HEK293 (cell line): ENCODE data around the gene RB1.
A peak's percentile ranks its signal among the peaks of the same experiment; 100 is the strongest.

Experiments used
- ATF2 ChIP-seq: fragments of 450-650 bp; formaldehyde crosslinking; IDR thresholded peaks from 2 replicates; pipeline ENCODE4 v1.5.1; 2016; ENCODE audit warnings: missing biosample characterization, missing genetic modification characterization, low read depth
- GLI2 ChIP-seq: fragments of 450-650 bp; formaldehyde crosslinking; IDR thresholded peaks from 2 replicates; pipeline ENCODE4; 2017; ENCODE audit warnings: missing biosample characterization, missing genetic modification characterization, low read depth, borderline replicate concordance
- GLIS2 ChIP-seq: fragments of 450-650 bp; formaldehyde crosslinking; IDR thresholded peaks from 2 replicates; pipeline ENCODE4 v1.5.1; 2016; ENCODE audit warnings: missing biosample characterization, missing genetic modification characterization
- KLF17 ChIP-seq: fragments of 450-650 bp; formaldehyde crosslinking; IDR thresholded peaks from 2 replicates; pipeline ENCODE4 v1.5.1; 2016; ENCODE audit warnings: missing biosample characterization, missing genetic modification characterization
- KLF9 ChIP-seq: fragments of 450-650 bp; formaldehyde crosslinking; IDR thresholded peaks from 2 replicates; pipeline ENCODE4 v1.5.1; 2016; ENCODE audit warnings: missing biosample characterization, missing genetic modification characterization, low read depth
- MEIS1 ChIP-seq: sonication (generic); formaldehyde crosslinking; IDR thresholded peaks from 2 replicates; pipeline ENCODE4 v1.8.1; 2022; ENCODE audit warnings: missing genetic modification reagents, mild to moderate bottlenecking, borderline replicate concordance
- PRDM6 ChIP-seq: fragments of 450-650 bp; formaldehyde crosslinking; IDR thresholded peaks from 2 replicates; pipeline ENCODE4 v1.5.1; 2017; ENCODE audit warnings: missing biosample characterization, missing genetic modification characterization
- SCRT1 ChIP-seq: fragments of 450-650 bp; formaldehyde crosslinking; IDR thresholded peaks from 2 replicates; pipeline ENCODE4 v1.5.1; 2016; ENCODE audit warnings: missing biosample characterization, missing genetic modification characterization, borderline replicate concordance
- SCRT2 ChIP-seq: fragments of 450-650 bp; formaldehyde crosslinking; IDR thresholded peaks from 2 replicates; pipeline ENCODE4 v1.5.1; 2016; ENCODE audit warnings: missing biosample characterization, missing genetic modification characterization
- SP2 ChIP-seq: fragments of 450-650 bp; formaldehyde crosslinking; IDR thresholded peaks from 2 replicates; pipeline ENCODE4 v1.5.1; 2016; ENCODE audit warnings: missing biosample characterization, missing genetic modification characterization
- SP7 ChIP-seq: fragments of 450-650 bp; formaldehyde crosslinking; IDR thresholded peaks from 2 replicates; pipeline ENCODE4 v1.5.1; 2016; ENCODE audit warnings: missing biosample characterization, missing genetic modification characterization
- TCF7L2 ChIP-seq: IDR thresholded peaks from 2 replicates; pipeline ENCODE4 v1.6.1; 2011; ENCODE audit warnings: low read depth, mild to moderate bottlenecking, inconsistent platforms, low read length, moderate library complexity, borderline replicate concordance
- TRIM28 ChIP-seq: IDR thresholded peaks from 2 replicates; pipeline ENCODE4 v1.6.1; 2011; ENCODE audit warnings: low read length, control low read depth, borderline replicate concordance
- YY2 ChIP-seq: fragments of 450-650 bp; formaldehyde crosslinking; IDR thresholded peaks from 2 replicates; pipeline ENCODE4 v1.5.1; 2016; ENCODE audit warnings: missing biosample characterization, missing genetic modification characterization
- ZBTB7A ChIP-seq: fragments of 450-650 bp; formaldehyde crosslinking; IDR thresholded peaks from 2 replicates; pipeline ENCODE4 v1.5.1; 2016; ENCODE audit warnings: low read depth, missing biosample characterization, missing genetic modification characterization
- ZFHX2 ChIP-seq: fragments of 450-650 bp; formaldehyde crosslinking; conservative IDR thresholded peaks from 2 replicates; pipeline ENCODE4 v1.5.1; 2016; ENCODE audit warnings: missing biosample characterization, missing genetic modification characterization
- ZIC2 ChIP-seq: fragments of 450-650 bp; formaldehyde crosslinking; IDR thresholded peaks from 2 replicates; pipeline ENCODE4 v1.5.1; 2016; ENCODE audit warnings: missing biosample characterization, missing genetic modification characterization
- ZNF121 ChIP-seq: fragments of 450-650 bp; formaldehyde crosslinking; IDR thresholded peaks from 2 replicates; pipeline ENCODE4 v1.5.1; 2016; ENCODE audit warnings: missing biosample characterization, missing genetic modification characterization
- ZNF138 ChIP-seq: fragments of 450-650 bp; formaldehyde crosslinking; IDR thresholded peaks from 2 replicates; pipeline ENCODE4 v1.5.1; 2016; ENCODE audit warnings: missing biosample characterization, missing genetic modification characterization, borderline replicate concordance
- ZNF146 ChIP-seq: fragments of 450-650 bp; formaldehyde crosslinking; IDR thresholded peaks from 2 replicates; pipeline ENCODE4 v1.5.1; 2016; ENCODE audit warnings: missing biosample characterization, missing genetic modification characterization
- ZNF157 ChIP-seq: fragments of 450-650 bp; formaldehyde crosslinking; IDR thresholded peaks from 2 replicates; pipeline ENCODE4 v1.5.1; 2016; ENCODE audit warnings: missing biosample characterization, missing genetic modification characterization
- ZNF184 ChIP-seq: fragments of 450-650 bp; IDR thresholded peaks from 2 replicates; pipeline ENCODE4 v1.5.1; 2018; ENCODE audit warnings: missing biosample characterization, mild to moderate bottlenecking, missing genetic modification characterization
- ZNF211 ChIP-seq: fragments of 450-650 bp; formaldehyde crosslinking; IDR thresholded peaks from 2 replicates; pipeline ENCODE4 v1.5.1; 2016; ENCODE audit warnings: low read depth, missing biosample characterization, missing genetic modification characterization
- ZNF302 ChIP-seq: fragments of 450-650 bp; formaldehyde crosslinking; IDR thresholded peaks from 2 replicates; pipeline ENCODE4 v1.5.1; 2016; ENCODE audit warnings: missing biosample characterization, missing genetic modification characterization, low read depth
- ZNF394 ChIP-seq: fragments of 450-650 bp; formaldehyde crosslinking; IDR thresholded peaks from 2 replicates; pipeline ENCODE4 v1.5.1; 2016; ENCODE audit warnings: missing biosample characterization, missing genetic modification characterization, mild to moderate bottlenecking, moderate library complexity, borderline replicate concordance
- ZNF423 ChIP-seq: fragments of 450-650 bp; formaldehyde crosslinking; IDR thresholded peaks from 2 replicates; pipeline ENCODE4 v1.5.1; 2016; ENCODE audit warnings: missing biosample characterization, missing genetic modification characterization
- ZNF521 ChIP-seq: fragments of 450-650 bp; formaldehyde crosslinking; IDR thresholded peaks from 2 replicates; pipeline ENCODE4 v1.5.1; 2017; ENCODE audit warnings: missing biosample characterization, mild to moderate bottlenecking, missing genetic modification characterization
- ZNF530 ChIP-seq: fragments of 450-650 bp; formaldehyde crosslinking; IDR thresholded peaks from 2 replicates; pipeline ENCODE4 v1.5.1; 2016; ENCODE audit warnings: low read depth, missing biosample characterization, missing genetic modification characterization
- ZNF677 ChIP-seq: fragments of 450-650 bp; IDR thresholded peaks from 2 replicates; pipeline ENCODE4 v1.5.0; 2018; ENCODE audit warnings: missing biosample characterization, mild to moderate bottlenecking, missing genetic modification characterization, moderate library complexity
- ZNF692 ChIP-seq: fragments of 450-650 bp; formaldehyde crosslinking; IDR thresholded peaks from 2 replicates; pipeline ENCODE4 v1.5.1; 2016; ENCODE audit warnings: missing biosample characterization, missing genetic modification characterization
- ZNF76 ChIP-seq: fragments of 450-650 bp; formaldehyde crosslinking; IDR thresholded peaks from 2 replicates; pipeline ENCODE4; 2016; ENCODE audit warnings: low read depth, missing biosample characterization, missing genetic modification characterization, borderline replicate concordance
- ZNF843 ChIP-seq: fragments of 450-650 bp; formaldehyde crosslinking; IDR thresholded peaks from 2 replicates; pipeline ENCODE4 v1.5.1; 2016; ENCODE audit warnings: missing biosample characterization, missing genetic modification characterization
- ZSCAN18 ChIP-seq: fragments of 450-650 bp; formaldehyde crosslinking; IDR thresholded peaks from 2 replicates; pipeline ENCODE4 v1.5.1; 2016; ENCODE audit warnings: missing biosample characterization, missing genetic modification characterization
- ZXDB ChIP-seq: fragments of 450-650 bp; formaldehyde crosslinking; IDR thresholded peaks from 2 replicates; pipeline ENCODE4 v1.5.1; 2016; ENCODE audit warnings: missing biosample characterization, missing genetic modification characterization

Gene RB1

GRCh38 chr13:48303359-48304142 is at the start of gene RB1 (continued):
- TF ChIP-seq ZIC2 (peak; percentile 59), SCRT2 (tag by site-specific recombination) (no peak), ZFHX2 (tag by site-specific recombination) (peak; percentile 35; the same call in 1 of the 2 replicates), ZNF138 (tag by site-specific recombination) (no peak), ZSCAN18 (tag by site-specific recombination) (no peak), ZNF302 (tag by site-specific recombination) (no peak), TCF7L2 (no peak), ZNF394 (tag by site-specific recombination) (peak; percentile 48; the same call in 1 of the 2 replicates), ZNF843 (tag by site-specific recombination) (no peak), SCRT1 (tag by site-specific recombination) (no peak), ZNF692 (tag by site-specific recombination) (peak; percentile 90), YY2 (tag by site-specific recombination) (no peak), SP7 (tag by site-specific recombination) (peak; percentile 77), ZNF521 (tag by site-specific recombination) (no peak), ZNF211 (tag by site-specific recombination) (no peak), ZNF184 (no peak), KLF17 (tag by site-specific recombination) (peak; percentile 47; the same call in 1 of the 2 replicates), ZNF121 (no peak), SP2 (peak; percentile 74), ZXDB (peak; percentile 42; the same call in 1 of the 2 replicates), ATF2 (tag by site-specific recombination) (no peak), GLIS2 (tag by site-specific recombination) (peak; percentile 79), ZNF530 (tag by site-specific recombination) (no peak), ZNF146 (tag by site-specific recombination) (no peak), ZNF157 (no peak), ZBTB7A (no peak), TRIM28 (no peak), ZNF677 (tag by site-specific recombination) (0 out of 2 replicates have a peak, but pooled peaks have one; percentile 14), KLF9 (tag by site-specific recombination) (peak; percentile 68), MEIS1 (CRISPR knock-in tag) (no peak), ZNF423 (tag by site-specific recombination) (peak; percentile 44; the same call in 1 of the 2 replicates), PRDM6 (tag by site-specific recombination) (peak; percentile 17; the same call in 1 of the 2 replicates), GLI2 (tag by site-specific recombination) (no peak), ZNF76 (peak; percentile 76)
